Natural killer cell treated with Interleukin-12 subunit alpha and Interleukin-12 subunit beta and Interleukin-15 and Interleukin-18, amount 100 ng/mL, for 72 hours (primary cell): ENCODE measurements around the gene SRSF1. TPM values are rescaled to one million over a fixed set of nuclear protein-coding genes. Genes with fewer than 3 reads are reported as not detected.
"Not testable (repeated sequence)": the region's sequence is repeated elsewhere in the genome, so short reads cannot be mapped to it uniquely, and the experiment has no call there.

Source experiments
- ATAC-seq, 2 donors: fragments of 150-1000 bp; cut with Tn5 transposase in 1 of 2; sonication (Bioruptor Pico), chemical (Tn5 transposase) in 1 of 2; 2 replicates each; pipeline ENCODE4 v1.10.0; 2021
- DNase-seq: peaks from one replicate; pipeline ENCODE4 v3.0.0; 2022; ENCODE audit warnings: low spot score
- H3K27ac Mint-ChIP-seq, 2 donors: 1 replicate in 1 of 2; 2 replicates in 1 of 2; pipeline ENCODE4 v1.8.0; 2022; ENCODE audit warnings: mixed read lengths in 2 of 2, mild to moderate bottlenecking in 1 of 2, moderate library complexity in 1 of 2
- H3K27me3 Mint-ChIP-seq, 2 donors: 1 replicate in 1 of 2; 2 replicates in 1 of 2; pipeline ENCODE4 v1.8.0; 2022; ENCODE audit warnings: mixed read lengths in 2 of 2
- H3K36me3 Mint-ChIP-seq: one replicate; pipeline ENCODE4 v1.8.0; 2022; ENCODE audit warnings: mixed read lengths
- H3K4me1 Mint-ChIP-seq, 2 donors: 1 replicate in 1 of 2; 2 replicates in 1 of 2; pipeline ENCODE4 v1.8.0; 2022; ENCODE audit warnings: low read depth in 2 of 2, mixed read lengths in 2 of 2, mild to moderate bottlenecking in 1 of 2
- H3K4me3 Mint-ChIP-seq: one replicate; pipeline ENCODE4 v1.8.0; 2022; ENCODE audit warnings: mixed read lengths
- H3K9me3 Mint-ChIP-seq: 2 replicates; pipeline ENCODE4 v1.8.0; 2022; ENCODE audit warnings: mixed read lengths
- total RNA-seq, 2 donors: library from RNA; stranded (reverse); gene quantifications; one replicate each; pipeline ENCODE4 v1.2.3, GENCODE V29; 2022

SRSF1 gene
- total RNA-seq, 2 donors from 2014 or later, result 327 to 426 TPM

- no peak overlapping the region for H3K4me3 Mint-ChIP-seq
- no peaks in the 10 kb centered on the region for H3K27me3 Mint-ChIP-seq
- no peak for ATAC-seq
- H3K9me3 Mint-ChIP-seq, result no peaks in the 10 kb centered on the region
- H3K27ac Mint-ChIP-seq, result no peak overlapping the region
- no peak for DNase-seq
- H3K4me1 Mint-ChIP-seq, result peaks cover 5 to 21% of the 10 kb centered on the region in 2 donors
- H3K36me3 Mint-ChIP-seq, result peaks cover 51% of the 10 kb centered on the region
These were observed 30.5 kb downstream of the SRSF1 start for GRCh38 chr17:57976594-57976993.

- peaks cover 42% of the 10 kb centered on the region for H3K36me3 Mint-ChIP-seq
- no peak overlapping the region for H3K27ac Mint-ChIP-seq
- no peak overlapping the region for H3K4me3 Mint-ChIP-seq
- H3K9me3 Mint-ChIP-seq, result no peaks in the 10 kb centered on the region
- peaks cover 4 to 11% of the 10 kb centered on the region in 2 donors for H3K4me1 Mint-ChIP-seq
- H3K27me3 Mint-ChIP-seq, result no peaks in the 10 kb centered on the region
- ATAC-seq, result no peak
- DNase-seq, result no peak
These were observed 32.0 kb downstream of the SRSF1 start for GRCh38 chr17:57975044-57975443.

GRCh38 chr17:57974053-57974824, 32.8 kb downstream of the SRSF1 start:
- DNase-seq, H3K27ac Mint-ChIP-seq, H3K27me3 Mint-ChIP-seq, H3K9me3 Mint-ChIP-seq, ATAC-seq, H3K4me3 Mint-ChIP-seq: not testable (repeated sequence)
- peaks cover 40% of the 10 kb centered on the region for H3K36me3 Mint-ChIP-seq
- H3K4me1 Mint-ChIP-seq, result peaks cover 3 to 11% of the 10 kb centered on the region in 2 donors

GRCh38 chr17:57972151-57972550, 34.9 kb downstream of the SRSF1 start:
- H3K4me1 Mint-ChIP-seq, result no peaks in the 10 kb centered on the region
- no peak overlapping the region for H3K27ac Mint-ChIP-seq
- peaks cover 25% of the 10 kb centered on the region for H3K36me3 Mint-ChIP-seq
- DNase-seq (no peak), ATAC-seq (no peak)
- no peak overlapping the region for H3K4me3 Mint-ChIP-seq
- H3K9me3 Mint-ChIP-seq, result no peaks in the 10 kb centered on the region
- H3K27me3 Mint-ChIP-seq, result no peaks in the 10 kb centered on the region

- DNase-seq (no peak), ATAC-seq (no peak)
- Mint-ChIP-seq H3K27me3 (no peaks in the 10 kb centered on the region), H3K36me3 (peaks cover 22% of the 10 kb centered on the region), H3K9me3 (no peaks in the 10 kb centered on the region), H3K27ac (no peak overlapping the region), H3K4me1 (no peaks in the 10 kb centered on the region), H3K4me3 (no peak overlapping the region)
These were observed 35.5 kb downstream of the SRSF1 start for GRCh38 chr17:57971572-57971971.

- DNase-seq, result no peak
- Mint-ChIP-seq H3K36me3 (peaks cover 14% of the 10 kb centered on the region), H3K4me1 (no peaks in the 10 kb centered on the region), H3K27me3 (no peaks in the 10 kb centered on the region), H3K27ac (no peak overlapping the region), H3K4me3 (no peak overlapping the region), H3K9me3 (no peaks in the 10 kb centered on the region)
- no peak for ATAC-seq
These were observed 36.3 kb downstream of the SRSF1 start for GRCh38 chr17:57970710-57971109.

GRCh38 chr17:57968456-57968855, 38.6 kb downstream of the SRSF1 start:
- Mint-ChIP-seq H3K27ac (no peak overlapping the region), H3K4me3 (no peak overlapping the region), H3K36me3 (no peaks in the 10 kb centered on the region), H3K27me3 (peaks cover 0 to 8% of the 10 kb centered on the region in 2 donors), H3K4me1 (no peaks in the 10 kb centered on the region), H3K9me3 (no peaks in the 10 kb centered on the region)
- no peak for ATAC-seq
- DNase-seq, result no peak

GRCh38 chr17:57966875-57967274, 40.2 kb downstream of the SRSF1 start:
- no peaks in the 10 kb centered on the region for H3K9me3 Mint-ChIP-seq
- H3K36me3 Mint-ChIP-seq, result no peaks in the 10 kb centered on the region
- no peak overlapping the region for H3K4me3 Mint-ChIP-seq
- H3K4me1 Mint-ChIP-seq, result no peaks in the 10 kb centered on the region
- no peak for DNase-seq
- ATAC-seq, result no peak
- H3K27ac Mint-ChIP-seq, result no peak overlapping the region
- H3K27me3 Mint-ChIP-seq, result peaks cover 0 to 14% of the 10 kb centered on the region in 2 donors

GRCh38 chr17:57966246-57966645, 40.8 kb downstream of the SRSF1 start:
- Mint-ChIP-seq H3K4me3 (no peak overlapping the region), H3K36me3 (no peaks in the 10 kb centered on the region)
- DNase-seq, result no peak

GRCh38 chr17:57965521-57966160, 41.4 kb downstream of the SRSF1 start:
- no peak overlapping the region for H3K4me3 Mint-ChIP-seq
- no peaks in the 10 kb centered on the region for H3K9me3 Mint-ChIP-seq
- H3K27ac Mint-ChIP-seq, result no peak overlapping the region
- no peaks in the 10 kb centered on the region for H3K4me1 Mint-ChIP-seq
- peak in 1 of 2 donors; percentile 20 for ATAC-seq
- no peaks in the 10 kb centered on the region for H3K36me3 Mint-ChIP-seq
- peaks cover 0 to 17% of the 10 kb centered on the region in 2 donors for H3K27me3 Mint-ChIP-seq
- no peak for DNase-seq

More at GRCh38 chr17:57966246-57966645, 40.8 kb downstream of the SRSF1 start:
- H3K4me1 Mint-ChIP-seq, result no peaks in the 10 kb centered on the region
- H3K27ac Mint-ChIP-seq, result no peak overlapping the region
- no peak for ATAC-seq
- H3K27me3 Mint-ChIP-seq, result peaks cover 0 to 15% of the 10 kb centered on the region in 2 donors
- H3K9me3 Mint-ChIP-seq, result no peaks in the 10 kb centered on the region

- Mint-ChIP-seq H3K4me3 (no peak overlapping the region), H3K27ac (no peak overlapping the region), H3K9me3 (no peaks in the 10 kb centered on the region), H3K27me3 (peaks cover 15 to 25% of the 10 kb centered on the region in 2 donors), H3K36me3 (no peaks in the 10 kb centered on the region), H3K4me1 (peaks cover 0 to under 1% of the 10 kb centered on the region in 2 donors)
- ATAC-seq, result no peak
- DNase-seq, result no peak
These were observed 43.9 kb downstream of the SRSF1 start for GRCh38 chr17:57963149-57963511.

- Mint-ChIP-seq H3K9me3 (no peaks in the 10 kb centered on the region), H3K4me3 (no peak overlapping the region), H3K4me1 (peaks cover 4 to 7% of the 10 kb centered on the region in 2 donors), H3K27me3 (peaks cover 22 to 32% of the 10 kb centered on the region in 2 donors), H3K27ac (no peak overlapping the region), H3K36me3 (no peaks in the 10 kb centered on the region)
- no peak for DNase-seq
- ATAC-seq, result no peak
These were observed 44.5 kb downstream of the SRSF1 start for GRCh38 chr17:57962279-57963148.

GRCh38 chr17:57959929-57960328, 47.1 kb downstream of the SRSF1 start:
- ATAC-seq (no peak), DNase-seq (no peak)
- H3K27me3 Mint-ChIP-seq, result peaks cover 29 to 37% of the 10 kb centered on the region in 2 donors
- no peak overlapping the region for H3K4me3 Mint-ChIP-seq
- peaks cover 18 to 22% of the 10 kb centered on the region in 2 donors for H3K4me1 Mint-ChIP-seq
- no peaks in the 10 kb centered on the region for H3K9me3 Mint-ChIP-seq
- H3K27ac Mint-ChIP-seq, result no peak overlapping the region
- no peaks in the 10 kb centered on the region for H3K36me3 Mint-ChIP-seq
